IPS-NIHi7 (cell line): Measurements from ENCODE around the gene MLLT3.

Source experiments
- DNase-seq: peaks from one replicate; pipeline ENCODE4 v3.0.0; 2012; ENCODE audit warnings: mixed read lengths; ENCODE audit errors: extremely low spot score

Gene MLLT3

GRCh38 chr9:20477940-20478620 lies 144.2 kb downstream of the MLLT3 start:
- no peak for DNase-seq

GRCh38 chr9:20476912-20477521 lies 145.3 kb downstream of the MLLT3 start:
- DNase-seq: no peak

GRCh38 chr9:20474496-20474895 lies 147.8 kb downstream of the MLLT3 start:
- DNase-seq: no peak

GRCh38 chr9:20473515-20474013 lies 148.7 kb downstream of the MLLT3 start:
- DNase-seq: no peak

- no peak for DNase-seq
These were observed 149.8 kb downstream of the MLLT3 start for GRCh38 chr9:20472342-20473045.

GRCh38 chr9:20466328-20467008 lies 155.8 kb downstream of the MLLT3 start:
- no peak for DNase-seq

- DNase-seq: no peak
These were observed 158.1 kb downstream of the MLLT3 start for GRCh38 chr9:20464242-20464641.

- DNase-seq: no peak
These were observed 158.5 kb downstream of the MLLT3 start for GRCh38 chr9:20463823-20464222.

- peak; percentile 21 for DNase-seq
These were observed 159.9 kb downstream of the MLLT3 start for GRCh38 chr9:20462410-20462809.

- no peak for DNase-seq
These were observed 175.0 kb downstream of the MLLT3 start for GRCh38 chr9:20447291-20447690.

- no peak for DNase-seq
These were observed 176.1 kb downstream of the MLLT3 start for GRCh38 chr9:20446248-20446647.

- no peak for DNase-seq
These were observed 179.6 kb downstream of the MLLT3 start for GRCh38 chr9:20442461-20443319.

- DNase-seq: no peak
These were observed 180.4 kb downstream of the MLLT3 start for GRCh38 chr9:20441711-20442423.

GRCh38 chr9:20441166-20441565 lies 181.1 kb downstream of the MLLT3 start:
- DNase-seq: no peak

- no peak for DNase-seq
These were observed 184.8 kb downstream of the MLLT3 start for GRCh38 chr9:20437476-20437875.

- DNase-seq: no peak
These were observed 185.7 kb downstream of the MLLT3 start for GRCh38 chr9:20436476-20437195.

- DNase-seq: no peak
These were observed 193.3 kb downstream of the MLLT3 start for GRCh38 chr9:20428976-20429375.

GRCh38 chr9:20427359-20427758 lies 194.9 kb downstream of the MLLT3 start:
- no peak for DNase-seq

GRCh38 chr9:20426019-20426418 lies 196.3 kb downstream of the MLLT3 start:
- no peak for DNase-seq

- no peak for DNase-seq
These were observed 202.8 kb downstream of the MLLT3 start for GRCh38 chr9:20419533-20419932.
